ENCODE results near the gene CD209. TPM values are rescaled to one million over a fixed set of nuclear protein-coding genes. Genes with fewer than 3 reads are reported as not detected.

CD209 gene
- total RNA-seq, 1 donor from 2014 or later, result not detected

GRCh38 chr19:7743425-7743841 lies 3.9 kb downstream of the CD209 start:
- Mint-ChIP-seq H3K36me3 (no peaks in the 10 kb centered on the region), H3K27ac (no peak overlapping the region), H3K4me1 (no peaks in the 10 kb centered on the region), H3K27me3 (ENCODE audit: insufficient read depth, low read depth) (peaks cover 22% of the 10 kb centered on the region), H3K9me3 (peaks cover 4% of the 10 kb centered on the region), H3K4me3 (no peak overlapping the region)
- Histone ChIP-seq H4K20me1 (ENCODE audit: low read depth) (no peaks in the 10 kb centered on the region), H3K27ac (no peak overlapping the region), H3F3A (ENCODE audit: low read depth) (no peaks in the 10 kb centered on the region), H3K4me1 (no peaks in the 10 kb centered on the region), H3K79me2 (ENCODE audit: low read depth) (no peaks in the 10 kb centered on the region), H2AFZ (replicated peaks) (no peak overlapping the region), H3K4me3 (no peak overlapping the region), H3K4me2 (no peak overlapping the region), H3K9ac (no peak overlapping the region), H3K27me3 (peaks cover 36% of the 10 kb centered on the region), H3K36me3 (no peaks in the 10 kb centered on the region), H3K9me3 (ENCODE audit: low read depth) (no peaks in the 10 kb centered on the region)
- TF ChIP-seq EZH2phosphoT487 (IDR thresholded peaks at IDR 0.05) (no peak), EZH2 (IDR thresholded peaks at IDR 0.05) (no peak)
- TF ChIP-seq, protein P1, sequence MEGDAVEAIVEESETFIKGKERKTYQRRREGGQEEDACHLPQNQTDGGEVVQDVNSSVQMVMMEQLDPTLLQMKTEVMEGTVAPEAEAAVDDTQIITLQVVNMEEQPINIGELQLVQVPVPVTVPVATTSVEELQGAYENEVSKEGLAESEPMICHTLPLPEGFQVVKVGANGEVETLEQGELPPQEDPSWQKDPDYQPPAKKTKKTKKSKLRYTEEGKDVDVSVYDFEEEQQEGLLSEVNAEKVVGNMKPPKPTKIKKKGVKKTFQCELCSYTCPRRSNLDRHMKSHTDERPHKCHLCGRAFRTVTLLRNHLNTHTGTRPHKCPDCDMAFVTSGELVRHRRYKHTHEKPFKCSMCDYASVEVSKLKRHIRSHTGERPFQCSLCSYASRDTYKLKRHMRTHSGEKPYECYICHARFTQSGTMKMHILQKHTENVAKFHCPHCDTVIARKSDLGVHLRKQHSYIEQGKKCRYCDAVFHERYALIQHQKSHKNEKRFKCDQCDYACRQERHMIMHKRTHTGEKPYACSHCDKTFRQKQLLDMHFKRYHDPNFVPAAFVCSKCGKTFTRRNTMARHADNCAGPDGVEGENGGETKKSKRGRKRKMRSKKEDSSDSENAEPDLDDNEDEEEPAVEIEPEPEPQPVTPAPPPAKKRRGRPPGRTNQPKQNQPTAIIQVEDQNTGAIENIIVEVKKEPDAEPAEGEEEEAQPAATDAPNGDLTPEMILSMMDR (IDR thresholded peaks at IDR 0.05), result no peak
- no peak for DNase-seq (ENCODE audit: low spot score)

GRCh38 chr19:7742991-7743390 lies 4.3 kb downstream of the CD209 start:
- Histone ChIP-seq H3K27me3 (peaks cover 40% of the 10 kb centered on the region), H3K4me2 (no peak overlapping the region), H3K4me1 (no peaks in the 10 kb centered on the region), H3K9ac (no peak overlapping the region), H3K4me3 (no peak overlapping the region), H3K9me3 (ENCODE audit: low read depth) (no peaks in the 10 kb centered on the region), H2AFZ (replicated peaks) (no peak overlapping the region), H3K79me2 (ENCODE audit: low read depth) (no peaks in the 10 kb centered on the region), H4K20me1 (ENCODE audit: low read depth) (no peaks in the 10 kb centered on the region), H3K36me3 (no peaks in the 10 kb centered on the region), H3K27ac (no peak overlapping the region), H3F3A (ENCODE audit: low read depth) (no peaks in the 10 kb centered on the region)
- DNase-seq (ENCODE audit: low spot score), result no peak
- Mint-ChIP-seq H3K9me3 (peaks cover 1% of the 10 kb centered on the region), H3K36me3 (no peaks in the 10 kb centered on the region), H3K27me3 (ENCODE audit: insufficient read depth, low read depth) (peaks cover 19% of the 10 kb centered on the region), H3K4me3 (no peak overlapping the region), H3K27ac (no peak overlapping the region), H3K4me1 (no peaks in the 10 kb centered on the region)
- TF ChIP-seq, protein P1 (IDR thresholded peaks at IDR 0.05), result no peak
- TF ChIP-seq EZH2phosphoT487 (IDR thresholded peaks at IDR 0.05), result no peak
- no peak for TF ChIP-seq EZH2 (IDR thresholded peaks at IDR 0.05)

DNA sequence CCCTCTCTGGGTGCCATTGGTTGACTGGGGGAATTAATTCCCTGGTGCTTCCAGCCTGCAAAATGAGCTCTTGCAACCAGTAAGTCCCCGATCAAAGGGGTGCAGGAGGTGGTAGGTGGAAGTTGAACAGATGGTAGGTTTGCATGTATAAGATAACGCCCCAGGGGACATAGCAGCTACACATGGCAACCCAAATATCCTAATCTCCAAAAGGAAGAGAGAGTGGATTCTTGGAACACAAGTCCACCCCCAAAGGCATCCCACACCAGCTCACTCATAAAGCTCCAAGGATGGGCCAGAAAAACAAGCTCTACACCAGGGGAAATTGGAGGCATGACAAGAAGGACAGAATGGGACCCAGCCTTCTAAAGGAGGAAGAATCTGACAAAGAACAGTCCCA lies 4.8 kb downstream of the CD209 start:
- no peak overlapping the region for H3K9ac ChIP-seq
- Mint-ChIP-seq H3K27ac (no peak overlapping the region), H3K4me3 (no peak overlapping the region), H3K27me3 (ENCODE audit: insufficient read depth, low read depth) (peaks cover 18% of the 10 kb centered on the region), H3K36me3 (no peaks in the 10 kb centered on the region), H3K9me3 (no peaks in the 10 kb centered on the region), H3K4me1 (no peaks in the 10 kb centered on the region)
- no peaks in the 10 kb centered on the region for H3K36me3 ChIP-seq
- no peaks in the 10 kb centered on the region for H3K4me1 ChIP-seq
- H3K9me3 ChIP-seq (ENCODE audit: low read depth), result no peaks in the 10 kb centered on the region
- H4K20me1 ChIP-seq (ENCODE audit: low read depth), result no peaks in the 10 kb centered on the region
- no peak overlapping the region for H3K4me3 ChIP-seq
- no peak overlapping the region for H3K27ac ChIP-seq
- DNase-seq (ENCODE audit: low spot score), result no peak
- peaks cover 42% of the 10 kb centered on the region for H3K27me3 ChIP-seq
- no peak overlapping the region for H2AFZ ChIP-seq (replicated peaks)
- TF ChIP-seq EZH2 (IDR thresholded peaks at IDR 0.05), result no peak
- TF ChIP-seq EZH2phosphoT487 (IDR thresholded peaks at IDR 0.05), result no peak
- TF ChIP-seq, protein P1 (IDR thresholded peaks at IDR 0.05), result no peak
- no peak overlapping the region for H3K4me2 ChIP-seq
- H3K79me2 ChIP-seq (ENCODE audit: low read depth), result no peaks in the 10 kb centered on the region
- no peaks in the 10 kb centered on the region for H3F3A ChIP-seq (ENCODE audit: low read depth)

Measured in neural progenitor cell (in vitro differentiated cells).